ENCODE results near the gene KRTAP5-6. TPM values are rescaled to one million over a fixed set of nuclear protein-coding genes. Genes with fewer than 3 reads are reported as not detected.

The KRTAP5-6 gene
- total RNA-seq, 1 experiment from 2014 or later: not detected

DNA sequence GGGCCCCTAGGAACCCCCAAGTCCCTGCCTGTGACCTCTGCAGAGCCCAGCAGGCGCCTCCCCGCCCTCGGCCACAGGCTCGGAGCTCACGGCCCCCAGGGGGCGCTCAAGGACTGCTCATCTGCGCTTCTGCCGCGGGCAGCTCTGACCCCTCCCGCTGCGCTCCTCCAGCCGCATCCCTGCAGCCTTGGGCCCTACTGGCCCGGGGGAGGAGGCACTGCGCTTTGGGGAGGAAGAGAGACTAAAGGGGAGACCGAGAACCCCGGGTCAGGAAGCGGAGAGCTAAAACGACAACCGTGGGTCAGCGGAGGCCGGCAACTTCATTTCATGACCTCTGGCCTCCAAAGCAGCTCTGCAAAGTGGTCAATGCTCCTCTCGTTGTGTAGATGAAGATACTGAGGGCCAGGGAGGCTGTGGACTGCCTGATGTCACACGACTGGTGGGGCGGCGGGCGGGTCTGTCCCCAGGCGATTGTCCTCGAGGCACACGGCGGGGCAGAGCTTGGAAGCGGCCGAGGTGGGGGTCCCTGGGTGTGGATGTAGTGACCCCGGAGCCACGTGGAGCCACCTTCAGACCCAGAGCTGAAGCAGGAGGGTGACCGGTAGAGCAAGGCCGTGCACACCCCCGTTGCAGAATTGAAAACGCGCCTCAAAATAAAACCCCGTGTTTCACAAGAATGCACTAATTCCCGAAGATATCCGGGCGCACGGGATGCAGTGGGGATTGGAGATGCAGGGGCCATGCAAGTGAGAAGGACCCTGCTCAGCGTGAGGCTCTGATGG lies 2.7 kb upstream of the KRTAP5-6 start:
- ChIA-PET CTCF (interaction anchor here (0.6 to 1.6 kb wide), 15 partner anchors 9 to 462 kb away, joined by 3 to 96 read pairs (median 5); partner anchors contain the start of gene SYT8), POLR2A (ENCODE audit: unreplicated experiment) (no interaction called here)
- peak overlapping the region; percentile 89 for H3K4me2 ChIP-seq (ENCODE audit: low read length)
- H3K27me3 ChIP-seq (ENCODE audit: low read length): no peaks in the 10 kb centered on the region
- peaks cover 7% of the 10 kb centered on the region; the same call in 1 of the 2 replicates for H3K4me1 ChIP-seq (ENCODE audit: insufficient read depth, low read length)
- TF ChIP-seq, protein P1, sequence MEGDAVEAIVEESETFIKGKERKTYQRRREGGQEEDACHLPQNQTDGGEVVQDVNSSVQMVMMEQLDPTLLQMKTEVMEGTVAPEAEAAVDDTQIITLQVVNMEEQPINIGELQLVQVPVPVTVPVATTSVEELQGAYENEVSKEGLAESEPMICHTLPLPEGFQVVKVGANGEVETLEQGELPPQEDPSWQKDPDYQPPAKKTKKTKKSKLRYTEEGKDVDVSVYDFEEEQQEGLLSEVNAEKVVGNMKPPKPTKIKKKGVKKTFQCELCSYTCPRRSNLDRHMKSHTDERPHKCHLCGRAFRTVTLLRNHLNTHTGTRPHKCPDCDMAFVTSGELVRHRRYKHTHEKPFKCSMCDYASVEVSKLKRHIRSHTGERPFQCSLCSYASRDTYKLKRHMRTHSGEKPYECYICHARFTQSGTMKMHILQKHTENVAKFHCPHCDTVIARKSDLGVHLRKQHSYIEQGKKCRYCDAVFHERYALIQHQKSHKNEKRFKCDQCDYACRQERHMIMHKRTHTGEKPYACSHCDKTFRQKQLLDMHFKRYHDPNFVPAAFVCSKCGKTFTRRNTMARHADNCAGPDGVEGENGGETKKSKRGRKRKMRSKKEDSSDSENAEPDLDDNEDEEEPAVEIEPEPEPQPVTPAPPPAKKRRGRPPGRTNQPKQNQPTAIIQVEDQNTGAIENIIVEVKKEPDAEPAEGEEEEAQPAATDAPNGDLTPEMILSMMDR (conservative IDR thresholded peaks at IDR 0.05; ENCODE audit: low read depth, low read length): peak; percentile 83
- TF ChIP-seq EZH2phosphoT487 (IDR thresholded peaks at IDR 0.05; ENCODE audit: borderline replicate concordance, low read length): no peak
- no peaks in the 10 kb centered on the region for H3K79me2 ChIP-seq (ENCODE audit: low read length)
- DNase-seq: peak; percentile 86
- peak overlapping the region; percentile 98; the same call in 1 of the 2 replicates for H2AFZ ChIP-seq (ENCODE audit: low read length)
- intact Hi-C loops (cut with micrococcal nuclease): loop anchor here (1.0 to 5.0 kb wide), 2 partner anchors 42 to 138 kb away; no protein-coding TSS in a partner anchor
- H3K9me3 ChIP-seq (ENCODE audit: low read length): no peaks in the 10 kb centered on the region
- BruUV-seq (replicated peaks): no TSS peak
- no peaks in the 10 kb centered on the region for H3K9me2 ChIP-seq (replicated peaks; ENCODE audit: low read length)
- ATAC-seq: peak; percentile 90
- no peaks in the 10 kb centered on the region for H3F3A ChIP-seq (ENCODE audit: low read length, unreplicated experiment)
- no peaks in the 10 kb centered on the region for H4K20me1 ChIP-seq (ENCODE audit: low read length)
- H3K9ac ChIP-seq (ENCODE audit: low read length): peak overlapping the region; percentile 69
- H3K36me3 ChIP-seq (ENCODE audit: low read depth, low read length): no peaks in the 10 kb centered on the region
- peak overlapping the region; percentile 63; the same call in 1 of the 2 replicates for H3K4me3 ChIP-seq (ENCODE audit: low read length)
- no peak overlapping the region for H3K27ac ChIP-seq (ENCODE audit: low read length)

DNA sequence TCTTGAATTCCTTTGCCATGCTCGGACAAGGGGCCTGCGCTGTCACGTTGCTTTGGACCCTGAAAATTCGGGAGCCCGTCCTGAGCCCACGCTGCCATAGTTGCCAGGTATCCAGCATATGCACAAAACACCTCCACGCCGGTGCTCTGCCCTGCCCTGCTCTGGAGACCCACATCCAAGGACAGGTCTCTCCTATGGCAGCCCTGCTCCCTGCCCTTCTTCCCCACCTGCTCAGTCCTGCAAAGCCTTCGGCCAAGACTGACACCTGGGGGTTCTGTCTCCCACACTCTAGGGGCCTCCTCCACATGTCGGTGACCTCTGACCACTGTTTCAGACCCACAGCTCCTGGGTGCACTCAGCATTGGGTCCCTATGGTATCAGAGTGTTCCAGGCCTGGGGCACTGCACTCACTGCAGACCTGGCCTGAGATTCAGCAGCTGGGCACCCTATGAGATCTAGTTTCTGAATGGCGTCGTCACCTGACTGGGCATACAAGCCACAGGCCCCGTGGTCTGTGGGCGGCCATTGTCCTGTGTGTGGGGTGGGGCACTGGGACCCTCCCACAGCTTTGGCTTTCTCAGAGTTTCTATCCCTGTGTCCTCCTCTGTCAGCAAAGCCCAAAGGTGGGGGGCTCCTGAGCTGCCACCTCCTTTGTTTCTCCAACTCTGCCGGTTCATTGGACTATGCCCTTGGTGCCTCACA lies 2.0 kb upstream of the KRTAP5-6 start:
- DNase-seq: no peak
- no peaks in the 10 kb centered on the region for H3K79me2 ChIP-seq (ENCODE audit: low read length)
- BruUV-seq (replicated peaks): no TSS peak
- H3K4me2 ChIP-seq (ENCODE audit: low read length): no peak overlapping the region
- peaks cover 7% of the 10 kb centered on the region; the same call in 1 of the 2 replicates for H3K4me1 ChIP-seq (ENCODE audit: insufficient read depth, low read length)
- no peak overlapping the region for H3K4me3 ChIP-seq (ENCODE audit: low read length)
- TF ChIP-seq EZH2phosphoT487 (IDR thresholded peaks at IDR 0.05; ENCODE audit: borderline replicate concordance, low read length) (no peak), EZH2 (IDR thresholded peaks at IDR 0.05; ENCODE audit: low read length, unreplicated experiment) (no peak)
- TF ChIP-seq, protein P1 (conservative IDR thresholded peaks at IDR 0.05; ENCODE audit: low read depth, low read length): no peak
- H3K36me3 ChIP-seq (ENCODE audit: low read depth, low read length): no peaks in the 10 kb centered on the region
- no peak overlapping the region for H2AFZ ChIP-seq (ENCODE audit: low read length)
- no peaks in the 10 kb centered on the region for H3K9me3 ChIP-seq (ENCODE audit: low read length)
- no peaks in the 10 kb centered on the region for H3K9me2 ChIP-seq (replicated peaks; ENCODE audit: low read length)
- H3F3A ChIP-seq (ENCODE audit: low read length, unreplicated experiment): no peaks in the 10 kb centered on the region
- ChIA-PET POLR2A (ENCODE audit: unreplicated experiment) (no interaction called here), CTCF (interaction anchor here (0.6 to 1.5 kb wide), 4 partner anchors 29 to 450 kb away, joined by 3 to 96 read pairs (median 14); partner anchors contain the start of gene SYT8)
- no peaks in the 10 kb centered on the region for H4K20me1 ChIP-seq (ENCODE audit: low read length)
- no peak overlapping the region for H3K9ac ChIP-seq (ENCODE audit: low read length)
- intact Hi-C loops (cut with micrococcal nuclease): loop anchor here (1.0 to 5.0 kb wide), 2 partner anchors 43 to 137 kb away; no protein-coding TSS in a partner anchor
- no peaks in the 10 kb centered on the region for H3K27me3 ChIP-seq (ENCODE audit: low read length)
- no peak for ATAC-seq
- H3K27ac ChIP-seq (ENCODE audit: low read length): no peak overlapping the region

Measured in PC-3 (cell line).